ENCODE results near the gene MAT1A.
A peak's percentile ranks its signal among the peaks of the same experiment; 100 is the strongest.
"Not testable (repeated sequence)": the region's sequence is repeated elsewhere in the genome, so short reads cannot be mapped to it uniquely, and the experiment has no call there.

The MAT1A gene

DNA sequence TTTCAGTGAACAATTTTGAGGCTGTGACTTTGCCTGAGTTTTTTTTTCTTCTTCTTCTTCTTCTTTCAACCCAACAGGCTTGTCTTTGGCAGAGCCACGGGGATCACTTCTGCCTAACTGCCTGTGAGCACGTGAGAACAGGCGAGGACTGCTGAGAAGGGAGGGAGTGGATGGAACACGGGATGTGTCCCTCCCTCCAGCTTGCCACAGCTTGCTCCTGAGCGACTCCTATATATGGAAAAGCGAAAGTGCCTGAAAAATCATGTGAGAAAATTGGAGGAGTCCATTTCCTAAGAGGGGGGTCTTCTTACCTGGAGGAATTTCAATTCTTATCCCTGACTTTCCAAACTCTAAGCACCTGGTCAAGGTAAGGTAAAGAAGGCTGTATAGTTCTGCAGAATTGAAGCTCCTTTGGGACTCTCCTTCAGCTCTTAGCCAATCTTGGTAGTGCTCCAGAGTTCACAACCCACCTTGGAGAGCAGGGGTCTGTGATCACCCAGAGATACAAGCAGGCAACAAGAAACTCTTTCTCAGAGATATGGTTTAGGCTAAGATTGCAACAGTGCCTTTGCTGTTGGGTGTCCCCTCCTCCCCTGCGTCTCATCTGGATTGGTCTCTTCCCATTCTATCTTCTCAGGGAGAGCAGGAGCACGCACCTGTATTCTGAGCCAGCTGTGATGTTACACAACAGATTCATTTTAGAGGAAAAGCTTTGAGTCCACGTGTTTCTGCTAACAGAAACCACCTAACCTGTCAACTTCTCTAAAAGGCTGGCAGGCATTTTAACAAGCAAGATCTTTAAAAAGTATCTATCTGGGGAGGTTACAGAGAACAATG is at the start of gene MAT1A:
MAT1A (minus strand) TSS at position 208 of the 837 bp plus-strand sequence. CDS start 235 bp downstream, outside the sequence.
- in situ Hi-C loops (cut with HindIII; ENCODE audit: low pct_ligation_motif_present, low pct_unique_long_range_greater_than_20kb, low sequenced_read_pairs): no loop called here
- DNase-seq: peak; percentile 19

DNA sequence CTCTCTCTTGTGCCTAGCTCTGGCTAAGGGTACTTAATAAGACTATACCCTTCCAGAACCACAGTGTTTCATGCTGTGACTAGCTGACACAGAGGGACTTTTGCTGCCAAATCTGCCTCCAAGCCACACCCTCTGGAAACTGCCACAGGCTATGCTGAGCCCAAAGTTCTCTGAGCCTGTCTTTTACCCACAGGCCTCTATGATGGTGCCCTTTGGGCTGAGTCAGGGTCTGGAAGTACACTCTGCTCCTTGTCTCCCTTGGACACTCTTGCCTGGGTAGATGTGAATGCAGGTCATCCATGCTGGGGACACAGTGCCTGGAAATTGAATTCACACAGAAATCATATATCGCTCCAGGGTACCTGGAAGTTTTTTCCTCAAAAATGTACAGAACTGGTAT is 44.5 kb upstream of the MAT1A start:
- in situ Hi-C loops (cut with HindIII; ENCODE audit: low pct_ligation_motif_present, low pct_unique_long_range_greater_than_20kb, low sequenced_read_pairs): no loop called here
- DNase-seq: no peak

DNA sequence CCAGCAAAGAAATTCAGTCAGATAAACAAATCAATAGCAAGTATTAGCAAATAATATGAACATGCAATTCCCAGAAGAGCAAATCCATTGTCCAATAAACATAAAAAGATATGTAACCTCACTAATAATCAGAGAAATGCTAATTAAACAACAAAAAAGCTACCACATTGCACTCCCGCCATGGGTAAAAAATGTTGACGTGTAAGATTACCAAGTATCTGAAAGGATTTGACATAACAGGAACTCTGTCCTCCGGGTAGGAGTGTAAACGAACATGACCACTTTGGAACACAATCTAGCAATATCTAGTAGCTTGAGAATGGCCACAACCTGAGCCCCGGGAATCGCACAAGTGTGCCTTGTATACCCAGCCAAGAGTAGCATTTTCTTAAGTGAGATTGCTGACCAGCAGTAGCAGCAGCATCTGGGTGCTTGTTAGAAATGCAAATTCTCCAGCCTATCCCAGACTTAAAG is 35.5 kb upstream of the MAT1A start:
- in situ Hi-C loops (cut with HindIII; ENCODE audit: low pct_ligation_motif_present, low pct_unique_long_range_greater_than_20kb, low sequenced_read_pairs): no loop called here
- DNase-seq: no peak

DNA sequence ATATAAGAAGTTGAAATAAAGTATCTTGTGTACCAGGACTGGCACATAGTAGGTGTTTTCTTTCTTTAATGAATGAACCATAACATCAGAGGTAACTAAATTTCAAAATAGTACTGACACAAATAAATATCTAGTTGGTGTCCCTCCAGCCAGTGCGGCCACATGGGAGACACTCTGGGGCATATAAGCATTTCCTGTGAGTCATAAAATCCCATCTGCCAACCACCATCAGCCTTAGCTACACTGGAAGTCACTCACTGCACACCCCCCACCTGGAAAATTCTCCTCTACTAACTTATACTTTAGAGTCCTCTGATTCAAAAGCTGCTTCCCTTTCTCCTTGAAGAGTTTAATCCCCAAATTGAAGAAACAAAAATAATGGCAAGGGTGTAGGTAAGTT is 34.6 kb upstream of the MAT1A start:
- peak; percentile 16 for DNase-seq
- in situ Hi-C loops (cut with HindIII; ENCODE audit: low pct_ligation_motif_present, low pct_unique_long_range_greater_than_20kb, low sequenced_read_pairs): no loop called here

DNA sequence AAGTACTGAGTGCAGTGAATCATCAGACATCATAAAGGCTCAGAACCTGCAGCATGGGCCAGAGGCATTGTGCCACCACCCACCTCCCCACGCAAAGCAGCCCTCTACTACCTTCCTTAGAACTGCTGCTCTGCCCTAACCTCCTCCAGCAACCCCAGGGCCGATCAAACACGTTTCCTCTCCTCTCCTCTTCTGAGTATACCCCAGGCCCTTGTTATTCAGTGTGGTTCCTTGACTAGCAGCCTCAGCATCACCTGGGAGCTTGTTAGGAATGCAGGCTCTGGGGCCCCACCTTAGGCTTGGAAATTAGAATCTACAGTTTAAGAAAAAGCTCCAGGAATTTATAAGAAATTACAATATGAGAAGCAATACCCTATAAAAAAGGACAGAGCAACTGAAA is 33.9 kb upstream of the MAT1A start:
- in situ Hi-C loops (cut with HindIII; ENCODE audit: low pct_ligation_motif_present, low pct_unique_long_range_greater_than_20kb, low sequenced_read_pairs): no loop called here
- no peak for DNase-seq

DNA sequence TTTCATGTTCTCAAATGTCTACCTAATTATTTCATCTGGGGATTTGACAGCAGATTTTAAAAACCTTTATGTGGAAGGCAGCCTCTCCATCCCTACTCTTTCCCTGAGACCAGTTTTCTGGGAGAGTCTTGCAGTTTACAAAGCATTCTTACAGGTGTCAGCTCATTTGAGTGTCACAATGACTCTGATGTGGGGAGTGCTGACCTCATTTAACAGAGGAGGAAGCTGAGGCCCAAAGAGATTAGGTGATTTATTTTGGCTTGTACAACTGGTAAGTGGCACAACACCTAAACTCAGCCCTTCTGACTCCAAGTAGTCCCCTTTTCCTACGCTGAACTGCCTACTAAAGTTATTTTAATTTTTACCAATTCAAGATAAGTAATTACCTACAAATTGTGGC is 33.3 kb upstream of the MAT1A start:
- DNase-seq: no peak
- in situ Hi-C loops (cut with HindIII; ENCODE audit: low pct_ligation_motif_present, low pct_unique_long_range_greater_than_20kb, low sequenced_read_pairs): no loop called here

DNA sequence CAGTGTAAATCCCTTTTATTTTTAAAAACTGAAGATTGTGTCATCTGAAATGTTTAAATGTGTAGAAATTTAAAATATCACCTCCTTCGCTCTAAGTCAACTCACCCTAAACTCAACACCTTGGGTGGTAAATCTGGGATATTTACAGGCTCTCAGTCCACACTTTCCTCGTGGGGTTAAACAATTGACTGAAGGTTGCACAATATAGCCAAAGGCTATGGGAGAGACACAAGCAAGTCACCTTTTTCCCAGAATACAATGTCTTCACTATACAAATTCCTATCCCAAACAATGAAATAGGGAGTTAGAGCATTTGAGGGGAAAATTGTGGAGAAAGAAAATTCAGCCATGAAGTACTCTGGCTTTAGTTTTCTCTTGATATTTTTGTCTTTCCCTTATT is 32.7 kb upstream of the MAT1A start:
- in situ Hi-C loops (cut with HindIII; ENCODE audit: low pct_ligation_motif_present, low pct_unique_long_range_greater_than_20kb, low sequenced_read_pairs): no loop called here
- no peak for DNase-seq

DNA sequence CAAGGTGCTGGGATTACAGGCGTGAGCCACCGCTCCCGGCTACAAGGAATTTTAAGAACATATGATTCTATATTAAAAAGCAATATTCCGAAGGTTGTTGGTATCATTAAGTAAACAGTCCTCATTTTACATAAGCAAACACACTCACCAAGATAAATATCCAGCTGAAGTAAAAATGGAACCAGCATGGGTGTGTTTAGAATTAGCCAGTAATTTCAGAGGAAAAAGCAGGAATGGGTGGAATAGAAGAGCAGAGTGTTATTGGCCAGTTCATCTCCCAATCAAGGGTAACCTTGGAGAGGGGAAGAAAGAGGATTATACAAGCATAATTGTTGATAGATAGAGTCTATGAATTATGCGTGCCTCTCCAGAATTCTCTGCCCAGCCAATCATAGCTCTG is 31.7 kb upstream of the MAT1A start:
- DNase-seq: no peak
- in situ Hi-C loops (cut with HindIII; ENCODE audit: low pct_ligation_motif_present, low pct_unique_long_range_greater_than_20kb, low sequenced_read_pairs): no loop called here

DNA sequence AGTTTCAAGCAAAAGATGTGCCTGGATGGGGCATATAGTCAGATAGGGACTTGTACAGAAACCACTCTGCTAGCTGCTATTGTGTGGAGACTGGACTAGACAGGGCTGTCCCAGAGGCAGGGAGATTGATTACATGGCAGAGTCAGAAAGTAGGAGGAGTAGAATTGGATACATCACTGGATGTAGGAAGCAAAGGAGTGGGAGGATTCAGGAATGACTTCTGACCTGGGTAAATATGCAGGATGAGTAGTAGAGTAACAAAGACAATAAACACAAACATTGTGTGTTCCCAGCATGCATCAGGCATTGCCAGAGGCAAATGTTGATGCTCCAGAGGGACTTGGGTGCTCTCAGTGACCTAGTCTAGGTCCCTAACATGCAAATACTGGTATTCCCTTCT is 30.9 kb upstream of the MAT1A start:
- in situ Hi-C loops (cut with HindIII; ENCODE audit: low pct_ligation_motif_present, low pct_unique_long_range_greater_than_20kb, low sequenced_read_pairs): no loop called here
- no peak for DNase-seq

DNA sequence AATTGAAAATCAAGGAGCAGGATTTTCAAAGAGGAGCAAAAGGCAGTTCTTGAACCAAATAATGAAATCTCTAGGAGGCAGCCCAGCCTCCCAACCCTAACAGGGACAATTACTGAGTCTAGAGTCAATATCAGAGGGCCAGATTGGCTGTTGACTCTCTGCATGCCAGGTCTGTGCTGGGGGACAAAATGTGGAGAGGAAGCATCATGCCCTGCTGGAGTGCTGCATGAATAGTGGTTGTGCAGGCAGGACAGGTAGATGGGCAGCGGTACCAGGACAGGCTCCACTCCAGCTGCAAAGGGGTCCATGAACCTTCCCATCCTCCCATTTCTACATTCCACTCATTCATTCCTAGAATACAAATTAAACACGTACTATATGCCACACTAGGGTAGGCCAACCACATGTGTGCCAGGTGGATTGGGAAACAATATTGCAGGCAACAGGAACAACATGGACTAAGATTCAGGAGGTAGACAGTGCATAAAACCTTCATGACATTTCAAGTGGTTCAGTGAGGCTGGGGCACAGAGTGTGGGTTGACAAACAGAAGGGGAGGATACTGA is 30.4 kb upstream of the MAT1A start:
- in situ Hi-C loops (cut with HindIII; ENCODE audit: low pct_ligation_motif_present, low pct_unique_long_range_greater_than_20kb, low sequenced_read_pairs): no loop called here
- no peak for DNase-seq

DNA sequence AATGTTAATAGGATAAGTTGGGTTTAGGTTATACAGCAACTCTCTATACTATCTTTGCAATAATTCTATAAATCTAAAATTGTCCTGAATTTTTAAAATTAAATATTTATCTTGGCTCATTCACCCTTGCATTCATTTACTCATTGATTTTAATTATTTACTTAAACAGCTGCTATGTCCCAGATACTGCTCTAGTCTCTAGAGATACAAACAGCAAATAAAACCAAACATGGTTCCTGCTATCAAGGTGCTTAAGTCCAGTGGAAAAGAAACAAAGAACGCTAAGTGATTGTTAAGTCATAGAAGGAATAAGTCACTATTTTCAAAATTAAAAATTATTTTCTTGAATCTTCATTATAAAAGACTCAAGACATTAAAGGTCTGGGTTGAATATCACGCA is 29.9 kb upstream of the MAT1A start:
- DNase-seq: no peak
- in situ Hi-C loops (cut with HindIII; ENCODE audit: low pct_ligation_motif_present, low pct_unique_long_range_greater_than_20kb, low sequenced_read_pairs): no loop called here

DNA sequence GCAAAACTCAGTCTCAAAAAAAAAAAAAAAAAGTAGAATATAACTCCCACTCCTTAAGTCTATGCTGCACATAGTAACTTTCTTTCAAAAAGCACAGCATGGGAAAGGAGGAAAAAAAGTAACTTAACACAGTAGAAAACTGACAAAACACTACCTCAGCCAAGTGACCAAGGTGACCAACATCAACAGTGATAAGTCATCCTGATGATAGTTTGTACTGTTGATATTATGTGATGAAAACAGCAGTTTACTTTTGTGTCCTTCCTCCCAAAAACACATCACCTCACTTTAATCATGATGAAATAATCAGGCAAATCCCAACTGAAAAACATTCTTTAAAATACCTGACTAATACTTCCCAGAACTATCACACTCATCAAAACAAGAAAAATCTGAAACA is 29.3 kb upstream of the MAT1A start:
- in situ Hi-C loops (cut with HindIII; ENCODE audit: low pct_ligation_motif_present, low pct_unique_long_range_greater_than_20kb, low sequenced_read_pairs): no loop called here

DNA sequence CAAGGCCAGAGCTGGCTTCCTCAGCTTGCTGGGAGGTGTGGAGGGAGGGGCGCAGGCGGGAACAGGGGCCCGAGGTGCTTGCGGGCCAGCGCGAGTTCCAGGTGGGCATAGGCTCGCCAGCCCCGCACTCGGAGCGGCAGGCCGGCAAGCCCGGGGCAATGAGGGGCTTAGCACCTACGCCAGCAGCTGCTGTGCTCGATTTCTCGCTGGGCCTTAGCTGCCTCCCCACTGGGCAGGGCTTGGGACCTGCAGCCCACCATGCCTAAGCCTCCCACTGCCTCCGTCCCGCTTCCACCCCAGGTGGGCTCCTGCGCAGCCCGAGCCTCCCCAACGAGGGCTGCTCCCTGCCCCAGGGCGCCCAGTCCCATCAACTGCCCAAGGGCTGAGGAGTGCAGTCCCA is 25.9 kb upstream of the MAT1A start:
- no peak for DNase-seq

More for the DNA sequence above, 29.3 kb upstream of the MAT1A start:
- DNase-seq: no peak

DNA sequence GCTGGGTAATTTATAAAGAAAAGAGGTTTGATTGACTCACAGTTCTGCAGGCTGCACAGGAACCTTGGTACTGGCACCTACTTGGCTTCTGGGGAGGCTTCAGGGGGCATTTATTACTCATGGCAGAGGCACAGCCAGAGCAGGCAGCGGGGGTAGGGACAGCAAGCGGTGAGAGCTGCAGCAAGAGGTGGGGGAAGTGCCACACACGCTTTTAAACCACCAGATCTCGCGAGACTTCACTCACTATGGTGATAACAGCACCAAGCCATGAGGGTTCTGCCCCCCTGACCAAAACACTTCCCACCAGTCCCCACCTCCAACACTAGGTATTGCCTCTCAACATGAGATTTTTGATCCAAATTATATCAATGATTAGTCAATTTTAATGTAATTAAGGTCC is 24.1 kb upstream of the MAT1A start:
- DNase-seq: no peak

More for the DNA sequence above, 25.9 kb upstream of the MAT1A start:
- in situ Hi-C loops (cut with HindIII; ENCODE audit: low pct_ligation_motif_present, low pct_unique_long_range_greater_than_20kb, low sequenced_read_pairs): no loop called here

DNA sequence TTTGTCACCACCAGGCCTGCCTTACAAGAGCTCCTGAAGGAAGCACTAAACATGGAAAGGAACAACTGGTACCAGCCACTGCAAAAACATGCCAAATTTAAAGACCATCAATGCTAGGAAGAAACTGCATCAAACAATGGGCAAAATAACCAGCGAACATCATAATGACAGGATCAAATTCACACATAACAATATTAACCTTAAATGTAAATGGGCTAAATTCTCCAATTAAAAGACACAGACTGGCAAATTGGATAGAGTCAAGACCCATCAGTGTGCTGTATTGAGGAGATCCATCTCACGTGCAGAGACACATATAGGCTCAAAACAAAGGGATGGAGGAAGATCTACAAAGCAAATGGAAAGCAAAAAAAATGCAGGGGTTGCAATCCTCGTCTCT is 16.5 kb upstream of the MAT1A start:
- in situ Hi-C loops (cut with HindIII; ENCODE audit: low pct_ligation_motif_present, low pct_unique_long_range_greater_than_20kb, low sequenced_read_pairs); DNase-seq: not testable (repeated sequence)

More for the DNA sequence above, 24.1 kb upstream of the MAT1A start:
- in situ Hi-C loops (cut with HindIII; ENCODE audit: low pct_ligation_motif_present, low pct_unique_long_range_greater_than_20kb, low sequenced_read_pairs): no loop called here

DNA sequence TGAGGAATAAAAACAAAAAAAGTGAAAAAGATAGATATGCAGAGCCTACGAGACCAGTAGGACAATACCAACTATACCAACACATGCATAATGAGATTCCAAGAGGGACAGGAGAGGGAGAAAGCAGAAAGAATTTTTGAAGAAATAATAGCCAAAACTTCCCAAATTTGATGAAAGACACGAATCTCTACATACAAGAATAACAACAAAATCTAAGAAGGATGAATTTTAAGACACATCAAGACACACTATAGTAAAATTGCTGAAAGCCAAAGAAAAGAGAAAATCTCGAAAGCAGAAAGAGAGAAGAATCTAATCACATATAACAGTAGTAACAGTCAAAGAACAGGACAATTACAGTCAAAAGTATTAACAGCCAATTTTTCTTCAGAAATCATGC is 7.5 kb upstream of the MAT1A start:
- no peak for DNase-seq
- in situ Hi-C loops (cut with HindIII; ENCODE audit: low pct_ligation_motif_present, low pct_unique_long_range_greater_than_20kb, low sequenced_read_pairs): no loop called here

DNA sequence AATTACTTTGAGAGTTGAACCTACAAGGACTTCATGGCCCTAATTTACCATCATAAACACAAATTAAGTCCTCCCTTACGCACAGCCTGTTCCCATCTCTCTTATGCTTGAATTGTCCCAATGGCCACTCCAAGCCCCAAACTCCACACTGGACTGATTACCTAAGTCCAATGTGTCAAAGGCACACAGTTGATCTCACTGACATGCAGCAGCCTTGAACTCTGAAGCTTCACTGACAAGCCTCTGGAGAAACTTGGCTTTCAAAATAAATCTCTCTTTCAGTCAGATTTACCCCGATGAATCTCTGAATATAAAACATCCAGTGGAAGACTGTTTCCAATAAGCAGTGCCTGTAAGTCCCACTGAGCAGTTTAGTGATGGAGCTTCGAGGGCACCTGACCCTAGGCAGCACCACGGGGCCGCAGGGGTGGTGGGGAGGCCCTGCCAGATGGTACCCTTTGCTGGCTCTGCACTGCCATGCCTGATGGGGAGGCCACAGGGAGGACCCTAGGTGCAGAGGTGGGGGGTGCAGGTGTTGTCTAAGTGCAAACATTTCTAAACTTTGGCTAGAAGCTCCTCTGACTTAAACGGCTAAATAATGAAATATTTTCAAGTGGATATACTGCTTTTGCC is 3.3 kb upstream of the MAT1A start:
- in situ Hi-C loops (cut with HindIII; ENCODE audit: low pct_ligation_motif_present, low pct_unique_long_range_greater_than_20kb, low sequenced_read_pairs): no loop called here

DNA sequence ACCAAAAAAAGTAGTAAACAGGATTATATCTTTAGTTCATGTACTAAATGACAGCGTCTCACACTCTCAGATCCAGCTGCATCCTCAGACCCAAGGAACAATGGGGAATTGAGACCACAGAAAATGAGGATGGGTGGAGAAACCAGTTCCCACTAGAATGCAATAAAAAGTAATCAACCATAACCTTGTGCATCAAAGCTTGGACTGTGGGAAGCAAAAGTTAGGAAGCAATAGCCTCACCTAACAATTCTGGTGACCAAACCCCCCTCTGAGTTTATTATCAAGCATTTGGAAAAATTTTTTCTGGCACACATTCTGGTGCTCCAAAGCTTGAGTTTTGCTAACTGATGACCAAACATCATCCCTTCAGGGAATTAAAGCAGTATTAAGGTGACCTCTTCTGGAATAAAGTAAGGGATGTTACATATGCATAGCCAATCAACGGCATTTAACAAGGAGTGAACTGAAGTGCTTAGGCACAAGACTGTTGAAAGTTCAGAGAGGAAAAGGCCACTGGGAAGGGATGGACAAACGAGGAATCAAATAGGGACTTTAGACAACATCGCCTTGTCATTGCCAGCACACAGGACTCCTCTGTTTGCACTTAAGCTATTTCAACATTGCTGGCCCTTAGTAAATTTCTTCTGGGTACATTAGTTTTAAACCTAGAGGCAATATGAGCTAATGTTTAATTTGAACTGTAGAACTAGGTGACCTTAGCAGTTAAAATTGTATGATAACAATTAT is 1.2 kb upstream of the MAT1A start:
- in situ Hi-C loops (cut with HindIII; ENCODE audit: low pct_ligation_motif_present, low pct_unique_long_range_greater_than_20kb, low sequenced_read_pairs): no loop called here
- DNase-seq: peak; percentile 5

More for the DNA sequence above, 3.3 kb upstream of the MAT1A start:
- no peak for DNase-seq

DNA sequence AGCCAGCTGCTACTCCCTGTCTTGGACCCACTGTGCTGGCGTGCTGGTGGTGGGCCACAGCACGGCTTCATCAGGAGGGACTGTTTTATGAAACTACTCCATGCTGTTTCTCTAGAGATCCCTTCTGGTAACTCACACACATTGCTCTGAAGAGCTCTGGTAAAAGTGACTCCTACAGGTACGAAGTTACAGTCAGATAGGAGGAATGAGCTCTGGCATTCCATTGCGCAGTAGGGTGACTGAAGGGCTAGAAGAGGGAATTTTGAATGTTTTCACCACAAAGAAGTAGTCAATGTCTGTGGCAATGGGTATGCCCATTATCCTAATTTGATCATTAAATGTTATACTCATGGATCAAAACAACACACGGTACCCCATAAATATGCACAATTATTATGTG is 609 bp downstream of the MAT1A start:
- in situ Hi-C loops (cut with HindIII; ENCODE audit: low pct_ligation_motif_present, low pct_unique_long_range_greater_than_20kb, low sequenced_read_pairs): no loop called here
- no peak for DNase-seq

Data from ACHN (cell line).